Karpas-422 (cell line): ENCODE data around the gene FASN. TPM values are rescaled to one million over a fixed set of nuclear protein-coding genes. Genes with fewer than 3 reads are reported as not detected.
A peak's percentile ranks its signal among the peaks of the same experiment; 100 is the strongest.

Source experiments
- DNase-seq: peaks from one replicate; pipeline ENCODE4 v3.0.0-alpha.2; 2015
- H2AFZ ChIP-seq: fragments of 200-600 bp; sonication (generic); 2 replicates; pipeline ENCODE4 v1.6.1; 2014; ENCODE audit warnings: antibody characterized with exemption, low read length, mixed read lengths
- H3K27ac ChIP-seq: fragments of 200-600 bp; sonication (generic); 2 replicates; pipeline ENCODE4 v1.5.1; 2014; ENCODE audit warnings: mild to moderate bottlenecking, low read length, moderate library complexity
- H3K27me3 ChIP-seq: fragments of 200-600 bp; sonication (generic); 2 replicates; pipeline ENCODE4 v1.6.1; 2014; ENCODE audit warnings: low read length, mixed read lengths
- H3K36me3 ChIP-seq: fragments of 200-600 bp; sonication (generic); 2 replicates; pipeline ENCODE4 v1.6.1; 2014; ENCODE audit warnings: low read length, mixed read lengths; ENCODE audit not compliant: insufficient read depth
- H3K4me1 ChIP-seq: fragments of 200-600 bp; sonication (generic); 2 replicates; pipeline ENCODE4 v1.6.1; 2014; ENCODE audit warnings: mild to moderate bottlenecking, low read length, mixed read lengths
- H3K4me2 ChIP-seq: fragments of 200-600 bp; sonication (generic); 2 replicates; pipeline ENCODE4 v1.6.1; 2014; ENCODE audit warnings: low read length, low read depth, mild to moderate bottlenecking; ENCODE audit not compliant: poor library complexity, severe bottlenecking
- H3K4me3 ChIP-seq: fragments of 200-600 bp; sonication (generic); 2 replicates; pipeline ENCODE4 v1.5.1; 2014; ENCODE audit warnings: mild to moderate bottlenecking, antibody characterized with exemption, low read length, mixed read lengths
- H3K79me2 ChIP-seq: fragments of 200-600 bp; sonication (generic); 2 replicates; pipeline ENCODE4 v1.6.1; 2014; ENCODE audit warnings: mild to moderate bottlenecking, low read length, mixed read lengths
- H3K9ac ChIP-seq: fragments of 200-600 bp; sonication (generic); 2 replicates; pipeline ENCODE4 v1.6.0; 2014; ENCODE audit warnings: low read length
- H3K9me2 ChIP-seq: fragments of 200-600 bp; sonication (generic), shearing (Covaris generic); replicated peaks from 2 replicates; pipeline ENCODE4 v1.6.0; 2014; ENCODE audit warnings: mild to moderate bottlenecking, low read length, moderate library complexity; ENCODE audit not compliant: insufficient read depth
- H3K9me3 ChIP-seq: fragments of 300-700, 200-600 bp; sonication (generic); 2 replicates; pipeline ENCODE4 v1.6.1; 2014; ENCODE audit warnings: low read length, mixed read lengths
- H4K20me1 ChIP-seq: fragments of 200-600 bp; sonication (generic); 2 replicates; pipeline ENCODE4 v1.6.1; 2014; ENCODE audit warnings: mild to moderate bottlenecking, antibody characterized with exemption, low read length, low read depth; ENCODE audit not compliant: insufficient read depth
- total RNA-seq: library from RNA; depleted of rRNA; stranded (reverse); fragments of >200 nt; shearing (Covaris generic); gene quantifications from 2 replicates; pipeline ENCODE4 v1.2.3, GENCODE V29; 2014; ENCODE audit warnings: low replicate concordance

FASN gene
- total RNA-seq, 1 experiment from 2014 or later = 94.1 TPM

DNA sequence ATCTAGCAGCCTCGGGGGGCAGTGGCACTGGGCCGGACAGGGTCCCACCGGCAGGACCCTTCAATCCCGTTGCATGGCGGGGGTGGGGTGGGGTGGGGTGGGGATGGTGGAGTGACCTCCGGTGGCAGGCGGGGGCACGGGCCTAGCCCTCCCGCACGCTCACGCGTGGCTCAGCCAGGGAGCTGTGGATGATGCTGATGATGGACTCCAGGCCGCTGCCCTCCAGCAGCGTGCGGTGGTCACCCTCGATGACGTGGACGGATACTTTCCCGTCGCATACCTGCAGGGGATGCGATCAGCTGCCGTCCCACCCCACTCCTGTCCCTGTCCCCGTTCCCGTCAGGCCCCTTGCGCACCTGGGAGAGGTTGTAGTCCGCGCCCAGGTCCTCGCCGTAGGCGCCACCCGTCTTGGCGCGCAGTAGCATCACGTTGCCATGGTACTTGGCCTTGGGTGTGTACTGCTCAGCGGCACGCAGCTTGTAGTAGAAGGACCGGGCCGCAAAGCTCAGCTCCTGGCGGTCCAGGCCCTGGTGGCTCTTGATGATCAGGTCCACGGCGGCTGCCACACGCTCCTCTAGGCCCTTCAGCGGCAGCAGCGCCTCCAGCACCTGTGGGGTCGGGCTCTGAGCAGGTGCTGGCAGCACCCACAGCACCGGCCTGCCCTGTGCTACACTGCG, 18.9 kb downstream of the FASN start:
- no peaks in the 10 kb centered on the region for H3K79me2 ChIP-seq
- peaks cover 6% of the 10 kb centered on the region; the same call in 1 of the 2 replicates for H3K4me1 ChIP-seq
- no peaks in the 10 kb centered on the region for H3K9me3 ChIP-seq
- no peak overlapping the region for H3K4me3 ChIP-seq
- H3K27ac ChIP-seq = no peak overlapping the region
- H3K4me2 ChIP-seq = no peak overlapping the region
- H2AFZ ChIP-seq = no peak overlapping the region
- no peak for DNase-seq
- no peak overlapping the region for H3K9ac ChIP-seq
- no peaks in the 10 kb centered on the region for H3K9me2 ChIP-seq
- H3K27me3 ChIP-seq = no peaks in the 10 kb centered on the region
- H3K36me3 ChIP-seq = peaks cover 4% of the 10 kb centered on the region; the same call in 1 of the 2 replicates
- peaks cover 27% of the 10 kb centered on the region; the same call in 1 of the 2 replicates for H4K20me1 ChIP-seq

DNA sequence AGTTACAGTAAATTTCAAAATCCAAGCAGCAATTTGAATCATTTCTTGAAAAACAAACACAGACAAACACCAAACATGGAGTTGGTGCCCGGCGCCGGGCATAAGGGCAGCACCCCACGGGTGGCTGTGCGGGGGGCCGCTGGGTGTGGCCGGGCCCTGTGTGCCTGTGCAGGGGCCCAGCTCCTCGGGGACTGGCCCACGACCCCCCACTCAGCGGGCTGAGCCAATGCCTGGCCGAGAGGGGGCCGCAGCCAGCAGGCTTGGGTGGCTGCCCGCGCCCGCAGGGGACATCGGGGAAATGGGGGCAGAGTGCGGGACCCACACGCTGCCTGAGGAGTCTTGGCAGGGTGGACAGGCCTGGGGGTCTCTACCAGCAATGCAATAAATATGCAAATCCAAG, 19.6 kb downstream of the FASN start:
- Histone ChIP-seq H4K20me1 (peaks cover 22% of the 10 kb centered on the region; the same call in 1 of the 2 replicates), H3K9me3 (no peaks in the 10 kb centered on the region), H3K4me1 (peaks cover 6% of the 10 kb centered on the region; the same call in 1 of the 2 replicates), H3K27ac (no peak overlapping the region), H3K79me2 (no peaks in the 10 kb centered on the region), H3K9me2 (no peaks in the 10 kb centered on the region), H3K4me3 (no peak overlapping the region), H2AFZ (no peak overlapping the region), H3K36me3 (peaks cover 4% of the 10 kb centered on the region; the same call in 1 of the 2 replicates), H3K27me3 (no peaks in the 10 kb centered on the region), H3K9ac (no peak overlapping the region), H3K4me2 (no peak overlapping the region)
- no peak for DNase-seq

GRCh38 chr17:82077617-82078358, 20.2 kb downstream of the FASN start:
- Histone ChIP-seq H3K9me3 (no peaks in the 10 kb centered on the region), H3K27me3 (no peaks in the 10 kb centered on the region), H3K9me2 (no peaks in the 10 kb centered on the region), H3K4me1 (peaks cover 6% of the 10 kb centered on the region; the same call in 1 of the 2 replicates), H3K27ac (no peak overlapping the region), H4K20me1 (peaks cover 19% of the 10 kb centered on the region; the same call in 1 of the 2 replicates), H3K4me3 (no peak overlapping the region), H2AFZ (no peak overlapping the region), H3K79me2 (no peaks in the 10 kb centered on the region), H3K4me2 (no peak overlapping the region), H3K36me3 (no peaks in the 10 kb centered on the region; the same call in 1 of the 2 replicates), H3K9ac (no peak overlapping the region)
- DNase-seq = no peak

DNA sequence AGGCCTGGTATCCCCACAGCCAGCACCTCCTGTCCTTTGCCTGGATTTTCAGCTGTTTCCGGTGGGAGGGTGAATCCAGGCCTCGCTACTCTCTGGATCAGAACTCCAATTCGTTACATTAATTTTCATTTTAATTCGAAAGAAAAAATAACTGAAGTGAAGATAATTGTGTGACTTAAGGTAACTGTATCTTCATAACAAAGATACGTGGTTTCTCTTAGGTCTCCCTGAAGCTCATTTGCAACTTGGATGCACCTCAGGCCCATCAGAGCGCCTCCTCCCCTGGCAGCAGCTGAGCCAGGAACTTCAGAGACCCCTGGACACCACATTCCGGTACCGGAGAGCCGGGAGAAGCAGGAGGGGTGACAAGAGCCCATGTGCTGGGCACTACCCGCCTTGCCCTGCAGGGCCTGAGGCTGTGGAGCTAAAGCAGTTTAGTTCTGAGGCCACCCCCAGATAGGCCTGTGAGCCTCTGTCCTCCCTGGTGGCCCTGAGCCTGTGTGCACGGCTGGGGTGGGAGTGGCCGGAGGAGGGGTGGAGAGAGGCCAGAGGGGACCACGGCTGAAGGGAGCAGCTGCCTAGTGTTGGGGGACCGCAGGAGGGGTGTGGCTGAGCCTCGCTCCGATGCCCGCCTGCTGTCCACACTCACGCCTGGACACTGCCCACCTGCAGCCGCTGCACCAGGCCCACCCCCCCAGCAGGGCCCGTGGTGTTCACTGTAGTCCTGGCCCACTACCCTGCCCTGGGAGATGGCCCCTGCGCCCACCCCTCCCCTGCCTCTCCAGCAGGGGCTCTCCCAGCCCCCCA, 21.0 kb downstream of the FASN start:
- H3K27ac ChIP-seq = no peak overlapping the region
- H3K27me3 ChIP-seq = no peaks in the 10 kb centered on the region
- H3K4me2 ChIP-seq = no peak overlapping the region
- no peaks in the 10 kb centered on the region for H3K9me3 ChIP-seq
- peaks cover 6% of the 10 kb centered on the region; the same call in 1 of the 2 replicates for H3K4me1 ChIP-seq
- H4K20me1 ChIP-seq = peaks cover 19% of the 10 kb centered on the region; the same call in 1 of the 2 replicates
- H3K9me2 ChIP-seq = no peaks in the 10 kb centered on the region
- no peaks in the 10 kb centered on the region for H3K79me2 ChIP-seq
- no peak overlapping the region for H3K9ac ChIP-seq
- no peak for DNase-seq
- H3K4me3 ChIP-seq = no peak overlapping the region
- H3K36me3 ChIP-seq = no peaks in the 10 kb centered on the region; the same call in 1 of the 2 replicates
- H2AFZ ChIP-seq = no peak overlapping the region

- Histone ChIP-seq H3K79me2 (no peaks in the 10 kb centered on the region), H3K27ac (no peak overlapping the region), H3K4me3 (no peak overlapping the region), H3K9ac (no peak overlapping the region), H3K36me3 (no peaks in the 10 kb centered on the region; the same call in 1 of the 2 replicates), H3K4me1 (peaks cover 6% of the 10 kb centered on the region; the same call in 1 of the 2 replicates), H2AFZ (no peak overlapping the region), H3K9me2 (no peaks in the 10 kb centered on the region), H3K4me2 (no peak overlapping the region), H4K20me1 (peaks cover 19% of the 10 kb centered on the region; the same call in 1 of the 2 replicates), H3K9me3 (no peaks in the 10 kb centered on the region), H3K27me3 (no peaks in the 10 kb centered on the region)
- DNase-seq = peak; percentile 54
These were observed 21.8 kb downstream of the FASN start for GRCh38 chr17:82076018-82076784.

- H3K4me2 ChIP-seq = no peak overlapping the region
- H2AFZ ChIP-seq = no peak overlapping the region
- no peaks in the 10 kb centered on the region; the same call in 1 of the 2 replicates for H3K36me3 ChIP-seq
- H4K20me1 ChIP-seq = 0 out of 2 replicates have a peak, but pooled peaks cover 13% of the 10 kb centered on the region
- peaks cover 6% of the 10 kb centered on the region; the same call in 1 of the 2 replicates for H3K4me1 ChIP-seq
- no peak overlapping the region for H3K27ac ChIP-seq
- no peak overlapping the region for H3K9ac ChIP-seq
- H3K4me3 ChIP-seq = no peak overlapping the region
- no peaks in the 10 kb centered on the region for H3K9me2 ChIP-seq
- no peak for DNase-seq
- H3K79me2 ChIP-seq = no peaks in the 10 kb centered on the region
- H3K9me3 ChIP-seq = no peaks in the 10 kb centered on the region
- H3K27me3 ChIP-seq = no peaks in the 10 kb centered on the region
These were observed 24.6 kb downstream of the FASN start for GRCh38 chr17:82073446-82073845.

DNA sequence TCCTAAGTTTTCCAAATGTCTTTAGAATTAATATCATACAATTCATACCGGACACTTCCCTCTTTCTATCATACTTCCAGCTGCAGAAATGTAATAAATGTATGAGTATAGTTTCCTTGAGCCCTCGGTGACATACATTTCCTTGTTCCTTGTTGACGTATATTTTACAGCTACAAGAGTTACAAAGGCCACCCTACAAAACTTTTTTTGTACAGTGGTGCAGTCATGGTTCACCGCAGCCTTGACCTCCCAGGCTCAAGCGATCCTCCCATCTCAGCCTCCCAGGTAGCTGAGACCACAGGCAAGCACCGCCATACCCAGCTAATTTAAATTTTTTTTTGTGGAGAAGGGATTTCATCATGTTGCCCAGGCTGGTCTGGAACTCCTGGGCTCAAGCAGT, 25.2 kb downstream of the FASN start:
- Histone ChIP-seq H4K20me1 (0 out of 2 replicates have a peak, but pooled peaks cover 7% of the 10 kb centered on the region), H3K9me2 (no peaks in the 10 kb centered on the region), H3K27ac (no peak overlapping the region), H2AFZ (no peak overlapping the region), H3K9ac (no peak overlapping the region), H3K4me3 (no peak overlapping the region), H3K4me2 (no peak overlapping the region), H3K27me3 (no peaks in the 10 kb centered on the region), H3K79me2 (no peaks in the 10 kb centered on the region), H3K9me3 (no peaks in the 10 kb centered on the region), H3K36me3 (no peaks in the 10 kb centered on the region), H3K4me1 (peaks cover 6% of the 10 kb centered on the region; the same call in 1 of the 2 replicates)
- no peak for DNase-seq
